Fibroblast of mammary gland (primary cell): ENCODE data around the gene UBR4.
"Not testable (repeated sequence)": the region's sequence is repeated elsewhere in the genome, so short reads cannot be mapped to it uniquely, and the experiment has no call there.

Source experiments
- DNase-seq: peaks from one replicate; pipeline ENCODE4 v3.0.0-alpha.2; 2010; ENCODE audit warnings: low read depth
- H3K4me3 ChIP-seq: 2 replicates; pipeline ENCODE4 v1.5.1; 2011; ENCODE audit warnings: low read depth, mild to moderate bottlenecking, low read length, moderate library complexity; ENCODE audit not compliant: control insufficient read depth
- CTCF ChIP-seq: conservative IDR thresholded peaks from 2 replicates; pipeline ENCODE4 v1.5.1; 2011; ENCODE audit warnings: low read depth, low read length, inconsistent platforms; ENCODE audit not compliant: control insufficient read depth, insufficient read depth

Gene UBR4

GRCh38 chr1:19251305-19252196, 41.5 kb upstream of the UBR4 start, which contains the start of the genes EMC1 and MRTO4:
TSS of gene EMC1 (minus strand) at chr1:19251524. CDS start at chr1:19251509, 15 bp downstream.
TSS of gene MRTO4 (plus strand) at chr1:19251805. CDS start at chr1:19251836, 31 bp downstream.
- peak within 1 kb of the TSS; percentile 94 for H3K4me3 ChIP-seq
- peak; percentile 76 for DNase-seq
- TF ChIP-seq CTCF: no peak

- no peak for TF ChIP-seq CTCF
- no peak for DNase-seq
- H3K4me3 ChIP-seq: peak overlapping the region; percentile 94
Measured at GRCh38 chr1:19250629-19251304, 40.7 kb upstream of the UBR4 start.

GRCh38 chr1:19240673-19241538, 30.8 kb upstream of the UBR4 start:
- TF ChIP-seq CTCF: peak; percentile 95
- DNase-seq: peak; percentile 78

GRCh38 chr1:19239876-19240275, 29.8 kb upstream of the UBR4 start:
- no peak overlapping the region for H3K4me3 ChIP-seq
- DNase-seq: no peak
- no peak for TF ChIP-seq CTCF

More at GRCh38 chr1:19240673-19241538, 30.8 kb upstream of the UBR4 start:
- no peak overlapping the region for H3K4me3 ChIP-seq

GRCh38 chr1:19234224-19234623, 24.2 kb upstream of the UBR4 start:
- DNase-seq: no peak
- H3K4me3 ChIP-seq: no peak overlapping the region
- no peak for TF ChIP-seq CTCF

- H3K4me3 ChIP-seq: no peak overlapping the region
- peak; percentile 3 for TF ChIP-seq CTCF
- DNase-seq: peak; percentile 33
Measured at GRCh38 chr1:19232524-19232846, 22.4 kb upstream of the UBR4 start.

GRCh38 chr1:19231736-19232523, 21.9 kb upstream of the UBR4 start:
- DNase-seq: not testable (repeated sequence)

More at GRCh38 chr1:19231736-19232523, 21.9 kb upstream of the UBR4 start:
- H3K4me3 ChIP-seq: not testable (repeated sequence)
